Activated B cell treated with CpG ODN at 0.5 μM for 24 hours (primary cell): ENCODE results near the gene NXN. TPM values are rescaled to one million over a fixed set of nuclear protein-coding genes. Genes with fewer than 3 reads are reported as not detected.
"Not testable (repeated sequence)": the region's sequence is repeated elsewhere in the genome, so short reads cannot be mapped to it uniquely, and the experiment has no call there.

Experiments
- ATAC-seq: fragments of 200-7000 bp; cut with Tn5 transposase; one replicate; pipeline ENCODE4 v1.10.0; 2021; ENCODE audit warnings: low read depth, mild to moderate bottlenecking, moderate library complexity
- CTCF ChIA-PET: fragments of 350-600 bp; sonication (Branson Sonifier 250); formaldehyde crosslinking; loops from one replicate; lab custom pipeline; 2021; ENCODE audit warnings: antibody characterized with exemption; lab: Charles Lee
- POLR2A ChIA-PET: fragments of 350-600 bp; sonication (Branson Sonifier 250); formaldehyde crosslinking; loops from one replicate; lab custom pipeline; 2021; ENCODE audit warnings: antibody characterized with exemption; lab: Charles Lee
- DNase-seq: peaks from one replicate; pipeline ENCODE4 v3.0.0; 2022
- H3K27ac Mint-ChIP-seq: one replicate; pipeline ENCODE4 v1.8.0; 2020; ENCODE audit warnings: mixed read lengths
- H3K27me3 Mint-ChIP-seq: one replicate; pipeline ENCODE4 v1.8.0; 2021; ENCODE audit warnings: mixed read lengths
- H3K36me3 Mint-ChIP-seq: one replicate; pipeline ENCODE4 v1.8.0; 2021; ENCODE audit warnings: low read depth, mixed read lengths
- H3K4me1 Mint-ChIP-seq: one replicate; pipeline ENCODE4 v1.8.0; 2021; ENCODE audit warnings: mixed read lengths
- H3K4me3 Mint-ChIP-seq: one replicate; pipeline ENCODE4 v1.8.0; 2020; ENCODE audit warnings: mild to moderate bottlenecking, mixed read lengths
- H3K9me3 Mint-ChIP-seq: one replicate; pipeline ENCODE4 v1.8.0; 2020; ENCODE audit warnings: mixed read lengths
- CTCF ChIP-seq: fragments of 200-600 bp; IDR thresholded peaks from one replicate; pipeline ENCODE4 v1.8.0; 2022; ENCODE audit warnings: antibody characterized with exemption, mild to moderate bottlenecking
- intact Hi-C: fragments of 100-400 bp; cut with micrococcal nuclease; formaldehyde crosslinking; loops from one replicate; pipeline ENCODE4 v1.15.1; 2024
- total RNA-seq: library from RNA; stranded (reverse); gene quantifications from 2 replicates; pipeline ENCODE4 v1.2.3, GENCODE V29; 2022

The NXN gene
- total RNA-seq, 1 donor from 2014 or later: 0.22 TPM

- Mint-ChIP-seq H3K27ac (no peak overlapping the region), H3K4me1 (peaks cover 4% of the 10 kb centered on the region), H3K4me3 (no peak overlapping the region), H3K27me3 (peaks cover 29% of the 10 kb centered on the region), H3K9me3 (no peaks in the 10 kb centered on the region), H3K36me3 (no peaks in the 10 kb centered on the region)
- DNase-seq (no peak), ATAC-seq (no peak)
- ChIA-PET POLR2A (no interaction called here), CTCF (no interaction called here)
- no peak for TF ChIP-seq CTCF
- intact Hi-C loops: no loop called here
Measured at GRCh38 chr17:871751-872519, 107.6 kb downstream of the NXN start.

- no peak for TF ChIP-seq CTCF
- DNase-seq (no peak), ATAC-seq (no peak)
- Mint-ChIP-seq H3K9me3 (no peaks in the 10 kb centered on the region), H3K4me1 (no peaks in the 10 kb centered on the region), H3K27ac (no peak overlapping the region), H3K4me3 (no peak overlapping the region), H3K36me3 (no peaks in the 10 kb centered on the region), H3K27me3 (peaks cover 24% of the 10 kb centered on the region)
- intact Hi-C loops: no loop called here
- POLR2A ChIA-PET: no interaction called here
- CTCF ChIA-PET: no interaction called here
Measured at GRCh38 chr17:869567-870525, 109.7 kb downstream of the NXN start.

GRCh38 chr17:869086-869485 is 110.5 kb downstream of the NXN start:
- no peak overlapping the region for H3K4me3 Mint-ChIP-seq
- H3K27ac Mint-ChIP-seq: no peak overlapping the region
- no peaks in the 10 kb centered on the region for H3K36me3 Mint-ChIP-seq
- intact Hi-C loops: no loop called here
- CTCF ChIA-PET: no interaction called here
- no peak for TF ChIP-seq CTCF
- no peaks in the 10 kb centered on the region for H3K9me3 Mint-ChIP-seq
- POLR2A ChIA-PET: no interaction called here
- H3K4me1 Mint-ChIP-seq: no peaks in the 10 kb centered on the region
- peaks cover 24% of the 10 kb centered on the region for H3K27me3 Mint-ChIP-seq
- ATAC-seq: no peak
- no peak for DNase-seq

GRCh38 chr17:867896-868489 is 111.6 kb downstream of the NXN start:
- Mint-ChIP-seq H3K27me3 (peaks cover 20% of the 10 kb centered on the region), H3K4me3 (no peak overlapping the region), H3K27ac (no peak overlapping the region), H3K4me1 (no peaks in the 10 kb centered on the region), H3K36me3 (no peaks in the 10 kb centered on the region), H3K9me3 (no peaks in the 10 kb centered on the region)
- intact Hi-C loops: no loop called here
- no peak for DNase-seq
- ChIA-PET CTCF (no interaction called here), POLR2A (interaction anchor here (0.5 kb wide), 1 partner anchor 15 kb away, joined by 7 read pairs; no protein-coding TSS in a partner anchor)
- no peak for ATAC-seq
- no peak for TF ChIP-seq CTCF

GRCh38 chr17:867238-867637 is 112.3 kb downstream of the NXN start:
- not testable (repeated sequence) for ATAC-seq

More at GRCh38 chr17:867238-867637, 112.3 kb downstream of the NXN start:
- CTCF ChIA-PET, POLR2A ChIA-PET, H3K9me3 Mint-ChIP-seq, H3K4me3 Mint-ChIP-seq, DNase-seq, H3K27ac Mint-ChIP-seq, H3K4me1 Mint-ChIP-seq, H3K36me3 Mint-ChIP-seq, intact Hi-C loops: not testable (repeated sequence)
- peaks cover 18% of the 10 kb centered on the region for H3K27me3 Mint-ChIP-seq
